ENCODE results near the gene CXCL12.

DNA sequence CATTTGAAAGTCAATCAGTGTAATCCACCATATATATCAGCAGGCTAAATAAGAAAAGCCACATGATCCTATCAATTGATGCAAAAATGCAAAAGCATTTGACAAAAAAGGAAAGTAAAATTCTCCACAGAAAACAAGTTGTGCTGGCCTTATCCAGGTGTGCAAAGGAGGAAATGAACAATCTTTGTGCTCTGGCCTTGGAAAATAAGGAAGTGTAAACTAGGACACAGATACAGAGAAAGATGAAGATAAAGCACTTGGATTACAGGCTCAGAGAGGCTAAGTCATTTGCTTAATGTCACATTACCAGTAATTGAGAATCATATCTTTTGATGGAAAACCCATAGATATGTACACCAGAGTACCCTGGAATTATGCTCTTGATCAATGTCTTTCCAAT lies 54.5 kb downstream of the CXCL12 start:
- no peak for TF ChIP-seq TAF1 (IDR thresholded peaks at IDR 0.05; ENCODE audit: low read depth)
- TF ChIP-seq NFIC (IDR thresholded peaks at IDR 0.05) = no peak
- TF ChIP-seq EP300 (IDR thresholded peaks at IDR 0.05; ENCODE audit: borderline replicate concordance) = no peak
- TF ChIP-seq, protein P1, sequence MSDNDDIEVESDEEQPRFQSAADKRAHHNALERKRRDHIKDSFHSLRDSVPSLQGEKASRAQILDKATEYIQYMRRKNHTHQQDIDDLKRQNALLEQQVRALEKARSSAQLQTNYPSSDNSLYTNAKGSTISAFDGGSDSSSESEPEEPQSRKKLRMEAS (IDR thresholded peaks at IDR 0.05) = no peak
- TF ChIP-seq CREB1 (IDR thresholded peaks at IDR 0.05; ENCODE audit: low read depth) = no peak
- no peak for TF ChIP-seq CEBPB (IDR thresholded peaks at IDR 0.05)
- no peak for TF ChIP-seq EGR1 (IDR thresholded peaks at IDR 0.05)
- TF ChIP-seq TEAD4 (IDR thresholded peaks at IDR 0.05) = no peak
- no peak for TF ChIP-seq FOXM1 (IDR thresholded peaks at IDR 0.05; ENCODE audit: borderline replicate concordance, low read depth)
- no peak for TF ChIP-seq RAD21 (IDR thresholded peaks at IDR 0.05; ENCODE audit: low read depth)
- no peak for TF ChIP-seq YY1 (IDR thresholded peaks at IDR 0.05; ENCODE audit: low read depth)
- TF ChIP-seq, protein P2, sequence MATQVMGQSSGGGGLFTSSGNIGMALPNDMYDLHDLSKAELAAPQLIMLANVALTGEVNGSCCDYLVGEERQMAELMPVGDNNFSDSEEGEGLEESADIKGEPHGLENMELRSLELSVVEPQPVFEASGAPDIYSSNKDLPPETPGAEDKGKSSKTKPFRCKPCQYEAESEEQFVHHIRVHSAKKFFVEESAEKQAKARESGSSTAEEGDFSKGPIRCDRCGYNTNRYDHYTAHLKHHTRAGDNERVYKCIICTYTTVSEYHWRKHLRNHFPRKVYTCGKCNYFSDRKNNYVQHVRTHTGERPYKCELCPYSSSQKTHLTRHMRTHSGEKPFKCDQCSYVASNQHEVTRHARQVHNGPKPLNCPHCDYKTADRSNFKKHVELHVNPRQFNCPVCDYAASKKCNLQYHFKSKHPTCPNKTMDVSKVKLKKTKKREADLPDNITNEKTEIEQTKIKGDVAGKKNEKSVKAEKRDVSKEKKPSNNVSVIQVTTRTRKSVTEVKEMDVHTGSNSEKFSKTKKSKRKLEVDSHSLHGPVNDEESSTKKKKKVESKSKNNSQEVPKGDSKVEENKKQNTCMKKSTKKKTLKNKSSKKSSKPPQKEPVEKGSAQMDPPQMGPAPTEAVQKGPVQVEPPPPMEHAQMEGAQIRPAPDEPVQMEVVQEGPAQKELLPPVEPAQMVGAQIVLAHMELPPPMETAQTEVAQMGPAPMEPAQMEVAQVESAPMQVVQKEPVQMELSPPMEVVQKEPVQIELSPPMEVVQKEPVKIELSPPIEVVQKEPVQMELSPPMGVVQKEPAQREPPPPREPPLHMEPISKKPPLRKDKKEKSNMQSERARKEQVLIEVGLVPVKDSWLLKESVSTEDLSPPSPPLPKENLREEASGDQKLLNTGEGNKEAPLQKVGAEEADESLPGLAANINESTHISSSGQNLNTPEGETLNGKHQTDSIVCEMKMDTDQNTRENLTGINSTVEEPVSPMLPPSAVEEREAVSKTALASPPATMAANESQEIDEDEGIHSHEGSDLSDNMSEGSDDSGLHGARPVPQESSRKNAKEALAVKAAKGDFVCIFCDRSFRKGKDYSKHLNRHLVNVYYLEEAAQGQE (IDR thresholded peaks at IDR 0.05; ENCODE audit: low read depth) = no peak
- TF ChIP-seq, protein P3, sequence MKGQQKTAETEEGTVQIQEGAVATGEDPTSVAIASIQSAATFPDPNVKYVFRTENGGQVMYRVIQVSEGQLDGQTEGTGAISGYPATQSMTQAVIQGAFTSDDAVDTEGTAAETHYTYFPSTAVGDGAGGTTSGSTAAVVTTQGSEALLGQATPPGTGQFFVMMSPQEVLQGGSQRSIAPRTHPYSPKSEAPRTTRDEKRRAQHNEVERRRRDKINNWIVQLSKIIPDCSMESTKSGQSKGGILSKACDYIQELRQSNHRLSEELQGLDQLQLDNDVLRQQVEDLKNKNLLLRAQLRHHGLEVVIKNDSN (IDR thresholded peaks at IDR 0.05) = no peak
- no peak for TF ChIP-seq ZBTB7A (IDR thresholded peaks at IDR 0.05; ENCODE audit: low read depth)
